Measurements from ENCODE around the gene ELMOD3. TPM values are rescaled to one million over a fixed set of nuclear protein-coding genes. Genes with fewer than 3 reads are reported as not detected.

The ELMOD3 gene
- total and polyA plus RNA-seq, 7 experiments from 2014 or later = 9.4 to 33.3 (median 21.0) TPM

DNA sequence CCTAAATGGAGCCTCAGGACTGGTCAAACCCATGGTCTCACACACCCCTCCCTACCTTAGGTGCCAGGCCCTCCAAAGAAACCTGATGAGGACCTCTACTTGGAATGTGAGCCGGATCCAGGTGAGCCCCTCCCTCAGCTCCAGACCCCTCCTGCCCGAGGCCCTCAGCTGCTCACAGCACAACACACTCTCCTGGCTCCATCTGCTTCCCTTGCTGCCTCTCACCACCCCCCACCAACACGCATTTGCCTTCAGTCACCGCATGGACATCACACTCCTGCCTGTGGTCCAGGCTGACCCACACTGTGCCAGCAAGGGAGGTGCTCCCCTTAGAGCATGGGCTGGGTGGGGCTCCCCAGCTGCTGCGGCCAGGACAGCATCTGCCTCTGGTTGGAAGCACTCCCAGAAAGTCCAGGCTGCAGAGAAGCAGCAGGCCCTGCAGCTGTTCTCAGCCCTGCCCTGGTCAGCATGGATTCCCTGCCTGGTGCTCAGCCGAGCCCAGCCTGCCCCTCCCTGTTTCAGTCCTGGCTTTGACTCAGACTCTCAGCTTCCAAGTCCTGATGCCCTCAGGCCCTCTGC lies 79.0 kb downstream of the ELMOD3 start:
- peaks cover 14 to 28% (median 19%) of the 10 kb centered on the region in 7 donors for H3K4me1 Mint-ChIP-seq
- CTCF ChIA-PET = no interaction called here
- no peaks in the 10 kb centered on the region for H3K9me3 Mint-ChIP-seq
- H3K27ac Mint-ChIP-seq = no peak overlapping the region
- DNase-seq = no peak
- Histone ChIP-seq H3K36me3 (ENCODE audit: control insufficient read depth in 2 of 3, insufficient read depth in 3 of 3, low read length in 3 of 3) (no peaks in the 10 kb centered on the region), H3K9me3 (ENCODE audit: control insufficient read depth in 2 of 3, low read length in 3 of 3) (no peaks in the 10 kb centered on the region), H3K27ac (ENCODE audit: low read depth, low read length) (no peak overlapping the region), H3K4me1 (ENCODE audit: control insufficient read depth in 2 of 2, insufficient read depth in 2 of 2, low read length in 2 of 2) (peaks cover 10 to 11% of the 10 kb centered on the region in 2 donors), H3K4me3 (ENCODE audit: low read length) (no peak overlapping the region), H3K27me3 (ENCODE audit: control insufficient read depth in 2 of 2, insufficient read depth in 2 of 2, low read length in 2 of 2) (no peaks in the 10 kb centered on the region)
- no peaks in the 10 kb centered on the region for H3K27me3 Mint-ChIP-seq
- intact Hi-C loops (cut with micrococcal nuclease) = no loop called here
- POLR2A ChIA-PET = interaction anchor here (1.6 kb wide), 1 partner anchor 106 kb away, joined by 6 read pairs; the partner anchor contains the start of gene MAT2A
- H3K36me3 Mint-ChIP-seq = no peaks in the 10 kb centered on the region
- ATAC-seq = no peak
- no peak overlapping the region for H3K4me3 Mint-ChIP-seq

DNA sequence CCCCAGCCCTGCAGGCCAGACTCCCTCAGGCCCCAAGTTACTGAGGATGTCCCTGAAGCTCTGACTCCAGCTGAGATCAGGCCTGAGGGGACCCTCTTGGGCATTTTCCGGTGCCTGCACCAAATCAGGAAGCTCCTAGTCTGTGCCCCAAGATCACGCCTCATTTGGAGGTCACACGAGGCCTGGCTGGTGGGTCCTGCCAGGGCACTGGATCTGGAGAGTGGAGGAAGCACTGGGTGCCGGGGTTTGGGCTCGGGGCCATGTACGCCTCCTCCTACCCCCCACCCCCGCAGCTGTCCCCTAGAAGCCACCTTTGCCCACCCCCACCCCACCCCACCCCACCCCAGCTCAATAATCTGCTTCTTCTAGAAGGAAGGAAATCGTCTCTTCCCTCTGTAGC lies 80.1 kb downstream of the ELMOD3 start:
- H3K4me1 Mint-ChIP-seq = peaks cover 13 to 34% (median 29%) of the 10 kb centered on the region in 7 donors
- no peaks in the 10 kb centered on the region for H3K27me3 Mint-ChIP-seq
- H3K36me3 ChIP-seq (ENCODE audit: control insufficient read depth in 2 of 3, insufficient read depth in 3 of 3, low read length in 3 of 3) = no peaks in the 10 kb centered on the region
- POLR2A ChIA-PET = interaction anchor here (0.7 to 1.1 kb wide), 2 partner anchors 104 to 226 kb away, joined by 3 to 5 read pairs; partner anchors contain the start of gene MAT2A
- ATAC-seq = no peak
- no peak overlapping the region for H3K4me3 ChIP-seq (ENCODE audit: low read length)
- H3K27ac ChIP-seq (ENCODE audit: low read depth, low read length) = no peak overlapping the region
- CTCF ChIA-PET = interaction anchor here (0.7 kb wide), 1 partner anchor 9 kb away, joined by 3 read pairs; no protein-coding TSS in a partner anchor
- no peak overlapping the region for H3K4me3 Mint-ChIP-seq
- H3K27ac Mint-ChIP-seq = no peak overlapping the region
- peaks cover 12 to 20% of the 10 kb centered on the region in 2 donors for H3K4me1 ChIP-seq (ENCODE audit: control insufficient read depth in 2 of 2, insufficient read depth in 2 of 2, low read length in 2 of 2)
- H3K9me3 Mint-ChIP-seq = no peaks in the 10 kb centered on the region
- H3K27me3 ChIP-seq (ENCODE audit: control insufficient read depth in 2 of 2, insufficient read depth in 2 of 2, low read length in 2 of 2) = no peaks in the 10 kb centered on the region
- no peaks in the 10 kb centered on the region for H3K9me3 ChIP-seq (ENCODE audit: control insufficient read depth in 2 of 3, low read length in 3 of 3)
- intact Hi-C loops (cut with micrococcal nuclease) = no loop called here
- no peak for DNase-seq
- H3K36me3 Mint-ChIP-seq = no peaks in the 10 kb centered on the region

GRCh38 chr2:85435220-85435958 lies 80.8 kb downstream of the ELMOD3 start:
- no peaks in the 10 kb centered on the region for H3K9me3 Mint-ChIP-seq
- no peaks in the 10 kb centered on the region for H3K36me3 Mint-ChIP-seq
- peak overlapping the region in 2 of 9 donors; percentile 14 to 90 for H3K27ac Mint-ChIP-seq
- H3K4me1 Mint-ChIP-seq = peaks cover 15 to 38% (median 34%) of the 10 kb centered on the region in 7 donors
- intact Hi-C loops (cut with micrococcal nuclease) = no loop called here
- H3K4me3 ChIP-seq (ENCODE audit: low read length) = no peak overlapping the region
- no peaks in the 10 kb centered on the region for H3K27me3 ChIP-seq (ENCODE audit: control insufficient read depth in 2 of 2, insufficient read depth in 2 of 2, low read length in 2 of 2)
- H3K4me1 ChIP-seq (ENCODE audit: control insufficient read depth in 2 of 2, insufficient read depth in 2 of 2, low read length in 2 of 2) = peaks cover 12 to 25% of the 10 kb centered on the region in 2 donors
- DNase-seq = no peak
- ChIA-PET CTCF (interaction anchor here (0.7 kb wide), 1 partner anchor 10 kb away, joined by 3 read pairs; no protein-coding TSS in a partner anchor), POLR2A (interaction anchor here (0.7 to 1.1 kb wide), 3 partner anchors 81 to 225 kb away, joined by 3 to 5 read pairs (median 3); partner anchors contain the start of genes ELMOD3, MAT2A and RETSAT)
- no peaks in the 10 kb centered on the region for H3K27me3 Mint-ChIP-seq
- no peak overlapping the region for H3K27ac ChIP-seq (ENCODE audit: low read depth, low read length)
- H3K36me3 ChIP-seq (ENCODE audit: control insufficient read depth in 2 of 3, insufficient read depth in 3 of 3, low read length in 3 of 3) = no peaks in the 10 kb centered on the region
- H3K4me3 Mint-ChIP-seq = no peak overlapping the region
- no peaks in the 10 kb centered on the region for H3K9me3 ChIP-seq (ENCODE audit: control insufficient read depth in 2 of 3, low read length in 3 of 3)
- ATAC-seq = no peak

DNA sequence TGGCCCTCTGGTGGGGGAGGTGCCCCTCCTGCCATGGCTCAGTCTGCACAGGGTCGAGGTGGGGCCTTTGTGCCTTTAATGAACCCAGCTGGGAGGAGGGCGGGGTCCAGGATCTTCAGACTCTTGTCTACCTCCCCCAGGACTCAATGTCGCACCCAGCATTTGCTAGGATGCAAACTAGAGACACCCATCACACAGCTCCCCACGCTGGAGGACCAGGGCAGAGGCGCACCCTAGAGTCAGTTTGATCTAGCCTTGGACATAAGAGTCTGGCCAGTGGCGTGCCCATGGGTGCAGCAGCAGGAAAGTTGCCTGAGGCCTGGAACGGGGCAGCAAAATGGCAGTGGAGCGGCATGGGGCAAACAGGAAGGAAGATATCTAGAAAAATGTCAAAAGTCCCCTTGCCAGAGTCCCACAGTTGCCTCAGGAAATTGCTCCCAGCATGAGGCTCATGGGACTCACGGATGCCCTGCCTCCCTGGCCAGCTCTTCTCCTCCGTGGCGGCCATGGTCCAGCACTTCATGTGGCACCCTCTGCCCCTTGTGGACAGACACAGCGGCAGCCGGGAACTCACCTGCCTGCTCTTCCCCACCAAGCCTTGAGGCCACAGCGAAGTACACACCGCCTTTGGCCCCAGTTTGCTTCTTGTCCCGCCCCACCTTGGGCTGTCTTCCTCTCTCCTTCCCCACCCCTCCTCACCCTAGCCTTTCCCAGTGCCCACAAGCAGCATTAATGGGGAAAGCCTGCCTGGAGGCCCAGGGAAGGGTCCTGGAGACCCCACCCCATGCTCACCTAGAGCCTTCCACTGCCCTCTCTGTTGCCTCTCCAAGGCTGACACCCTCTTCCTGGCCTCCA lies 81.6 kb downstream of the ELMOD3 start:
- no peak for DNase-seq
- peaks cover 15 to 42% (median 34%) of the 10 kb centered on the region in 7 donors for H3K4me1 Mint-ChIP-seq
- POLR2A ChIA-PET = interaction anchor here (0.7 to 2.6 kb wide), 3 partner anchors 49 to 101 kb away, joined by 3 to 18 read pairs (median 3); partner anchors contain the start of genes ELMOD3 and RETSAT

GRCh38 chr2:85436836-85437487 lies 82.4 kb downstream of the ELMOD3 start:
- DNase-seq (no peak), ATAC-seq (no peak)
- H3K4me3 ChIP-seq (ENCODE audit: low read length) = peak overlapping the region; percentile 65
- H3K36me3 ChIP-seq (ENCODE audit: control insufficient read depth in 2 of 3, insufficient read depth in 3 of 3, low read length in 3 of 3) = no peaks in the 10 kb centered on the region
- Mint-ChIP-seq H3K4me3 (peak overlapping the region; percentile 85 to 95 (median 91)), H3K4me1 (peaks cover 15 to 42% (median 34%) of the 10 kb centered on the region in 7 donors), H3K36me3 (no peaks in the 10 kb centered on the region), H3K27ac (peak overlapping the region; percentile 89 to 95 (median 94)), H3K9me3 (no peaks in the 10 kb centered on the region), H3K27me3 (no peaks in the 10 kb centered on the region)
- intact Hi-C loops (cut with micrococcal nuclease) = loop anchor here in 1 of 2 donors (1.0 kb wide), 2 partner anchors 17 to 102 kb away; partner anchors contain the start of gene MAT2A
- peak overlapping the region; percentile 82 for H3K27ac ChIP-seq (ENCODE audit: low read depth, low read length)
- H3K9me3 ChIP-seq (ENCODE audit: control insufficient read depth in 2 of 3, low read length in 3 of 3) = no peaks in the 10 kb centered on the region
- peaks cover 12 to 25% of the 10 kb centered on the region in 2 donors for H3K4me1 ChIP-seq (ENCODE audit: control insufficient read depth in 2 of 2, insufficient read depth in 2 of 2, low read length in 2 of 2)
- ChIA-PET CTCF (interaction anchor here (0.8 to 1.9 kb wide), 2 partner anchors 15 to 111 kb away, joined by 3 to 5 read pairs; no protein-coding TSS in a partner anchor), POLR2A (interaction anchor here (0.6 to 2.7 kb wide), 12 partner anchors 10 to 522 kb away, joined by 3 to 32 read pairs (median 4); partner anchors contain the start of genes ELMOD3, GGCX, MAT2A and RETSAT)
- H3K27me3 ChIP-seq (ENCODE audit: control insufficient read depth in 2 of 2, insufficient read depth in 2 of 2, low read length in 2 of 2) = no peaks in the 10 kb centered on the region

More for the DNA sequence above, 81.6 kb downstream of the ELMOD3 start:
- intact Hi-C loops (cut with micrococcal nuclease) = no loop called here
- Histone ChIP-seq H3K9me3 (ENCODE audit: control insufficient read depth in 2 of 3, low read length in 3 of 3) (no peaks in the 10 kb centered on the region), H3K4me1 (ENCODE audit: control insufficient read depth in 2 of 2, insufficient read depth in 2 of 2, low read length in 2 of 2) (peaks cover 12 to 25% of the 10 kb centered on the region in 2 donors), H3K27ac (ENCODE audit: low read depth, low read length) (peak overlapping the region; percentile 82), H3K4me3 (ENCODE audit: low read length) (no peak overlapping the region), H3K36me3 (ENCODE audit: control insufficient read depth in 2 of 3, insufficient read depth in 3 of 3, low read length in 3 of 3) (no peaks in the 10 kb centered on the region), H3K27me3 (ENCODE audit: control insufficient read depth in 2 of 2, insufficient read depth in 2 of 2, low read length in 2 of 2) (no peaks in the 10 kb centered on the region)
- H3K27me3 Mint-ChIP-seq = no peaks in the 10 kb centered on the region
- peak overlapping the region in 9 of 10 donors; percentile 56 to 95 (median 91) for H3K4me3 Mint-ChIP-seq
- no peak for ATAC-seq
- H3K36me3 Mint-ChIP-seq = no peaks in the 10 kb centered on the region
- peak overlapping the region; percentile 89 to 95 (median 94) for H3K27ac Mint-ChIP-seq
- no peaks in the 10 kb centered on the region for H3K9me3 Mint-ChIP-seq
- CTCF ChIA-PET = no interaction called here

Measured in naive thymus-derived CD4-positive, alpha-beta T cell (primary cell).